HL-60 (cell line): Measurements from ENCODE around the gene UST.
"Not testable (repeated sequence)": the region's sequence is repeated elsewhere in the genome, so short reads cannot be mapped to it uniquely, and the experiment has no call there.

ENCODE experiments used
- DNase-seq, 2 experiments: peaks; one replicate each; pipeline ENCODE4 v3.0.0-alpha.2; 2010 to 2020; ENCODE audit warnings: low read depth in 1 of 2, low spot score in 1 of 2
- H3K27ac ChIP-seq: fragments of 250-450 bp; sonication (Bioruptor Pico); replicated peaks from 2 replicates; pipeline ENCODE4 v1.5.1; 2020; ENCODE audit warnings: mild to moderate bottlenecking, moderate library complexity
- H3K27me3 ChIP-seq: fragments of 250-450 bp; sonication (Bioruptor Pico); 2 replicates; pipeline ENCODE4 v1.5.1; 2021; ENCODE audit warnings: mild to moderate bottlenecking, moderate library complexity; ENCODE audit not compliant: insufficient read depth, poor library complexity, severe bottlenecking
- H3K4me3 ChIP-seq: replicated peaks from 2 replicates; pipeline ENCODE4 v1.5.1; 2011; ENCODE audit warnings: mild to moderate bottlenecking, control low read depth, low read length; ENCODE audit not compliant: insufficient read depth
- CTCF ChIP-seq: IDR thresholded peaks from one replicate; pipeline ENCODE4 v1.5.1; 2011; ENCODE audit warnings: low read length, control low read depth, inconsistent platforms; ENCODE audit not compliant: insufficient read depth
- GABPA ChIP-seq: IDR thresholded peaks from 2 replicates; pipeline ENCODE4 v1.6.1; 2012; ENCODE audit warnings: low read depth
- POLR2AphosphoS5 ChIP-seq: IDR thresholded peaks from 2 replicates; pipeline ENCODE4 v1.6.1; 2012; ENCODE audit warnings: low read depth
- REST ChIP-seq: IDR thresholded peaks from 2 replicates; pipeline ENCODE4 v1.6.1; 2012; ENCODE audit warnings: low read depth; ENCODE audit not compliant: insufficient replicate concordance
- SPI1 ChIP-seq: IDR thresholded peaks from 2 replicates; pipeline ENCODE4 v1.6.1; 2012; ENCODE audit warnings: low read depth, mild to moderate bottlenecking, borderline replicate concordance

Gene UST

GRCh38 chr6:149003560-149003959 lies 256.7 kb downstream of the UST start:
- no peak for DNase-seq
- Histone ChIP-seq H3K27ac (no peak overlapping the region), H3K4me3 (no peak overlapping the region), H3K27me3 (no peaks in the 10 kb centered on the region)
- TF ChIP-seq REST (no peak), SPI1 (no peak), CTCF (no peak), GABPA (no peak), POLR2AphosphoS5 (no peak)

- Histone ChIP-seq H3K27ac (no peak overlapping the region), H3K27me3 (no peaks in the 10 kb centered on the region), H3K4me3 (no peak overlapping the region)
- TF ChIP-seq SPI1 = no peak
- TF ChIP-seq CTCF = no peak
- no peak for TF ChIP-seq GABPA
- no peak for TF ChIP-seq REST
- TF ChIP-seq POLR2AphosphoS5 = no peak
- DNase-seq = no peak
Observed at GRCh38 chr6:149004664-149005063, 257.8 kb downstream of the UST start.

- not testable (repeated sequence) for DNase-seq, H3K4me3 ChIP-seq, H3K27me3 ChIP-seq, H3K27ac ChIP-seq
Observed at GRCh38 chr6:149006236-149006635, 259.4 kb downstream of the UST start.

- TF ChIP-seq POLR2AphosphoS5 = no peak
- no peak for TF ChIP-seq GABPA
- no peak for TF ChIP-seq CTCF
- TF ChIP-seq SPI1 = no peak
- TF ChIP-seq REST = no peak
- Histone ChIP-seq H3K27ac (no peak overlapping the region), H3K27me3 (no peaks in the 10 kb centered on the region), H3K4me3 (no peak overlapping the region)
- DNase-seq = no peak
Observed at GRCh38 chr6:149006671-149007070, 259.8 kb downstream of the UST start.
